NCI-H510A (cell line): Measurements from ENCODE around the gene TH.

Experiments used
- DNase-seq: peaks from one replicate; lab custom pipeline; 2025; lab: John Stamatoyannopoulos, UW

Gene TH

DNA sequence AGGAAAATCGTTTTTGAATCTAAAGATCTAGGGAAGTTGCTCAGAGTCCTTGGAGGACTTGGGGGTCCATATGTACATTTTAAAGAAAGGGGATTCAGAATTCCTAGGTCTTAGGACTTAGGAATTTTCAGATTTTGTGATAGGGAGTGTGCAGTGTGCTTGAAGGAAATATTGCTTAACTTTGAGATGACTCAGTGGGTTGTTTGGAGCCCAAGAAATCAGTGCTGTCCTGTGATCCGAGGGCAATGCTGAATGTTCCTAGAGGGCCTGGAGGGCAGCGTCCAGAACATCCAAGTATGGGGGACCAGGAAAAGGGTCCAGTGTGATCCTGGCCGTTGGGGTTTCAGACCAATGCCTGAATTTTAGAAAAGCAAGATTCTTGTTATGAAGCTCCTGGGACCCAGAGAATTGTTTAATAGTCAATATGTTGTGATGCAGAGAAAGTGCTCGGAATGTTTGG is 29.3 kb downstream of the TH start:
- no peak for DNase-seq

DNA sequence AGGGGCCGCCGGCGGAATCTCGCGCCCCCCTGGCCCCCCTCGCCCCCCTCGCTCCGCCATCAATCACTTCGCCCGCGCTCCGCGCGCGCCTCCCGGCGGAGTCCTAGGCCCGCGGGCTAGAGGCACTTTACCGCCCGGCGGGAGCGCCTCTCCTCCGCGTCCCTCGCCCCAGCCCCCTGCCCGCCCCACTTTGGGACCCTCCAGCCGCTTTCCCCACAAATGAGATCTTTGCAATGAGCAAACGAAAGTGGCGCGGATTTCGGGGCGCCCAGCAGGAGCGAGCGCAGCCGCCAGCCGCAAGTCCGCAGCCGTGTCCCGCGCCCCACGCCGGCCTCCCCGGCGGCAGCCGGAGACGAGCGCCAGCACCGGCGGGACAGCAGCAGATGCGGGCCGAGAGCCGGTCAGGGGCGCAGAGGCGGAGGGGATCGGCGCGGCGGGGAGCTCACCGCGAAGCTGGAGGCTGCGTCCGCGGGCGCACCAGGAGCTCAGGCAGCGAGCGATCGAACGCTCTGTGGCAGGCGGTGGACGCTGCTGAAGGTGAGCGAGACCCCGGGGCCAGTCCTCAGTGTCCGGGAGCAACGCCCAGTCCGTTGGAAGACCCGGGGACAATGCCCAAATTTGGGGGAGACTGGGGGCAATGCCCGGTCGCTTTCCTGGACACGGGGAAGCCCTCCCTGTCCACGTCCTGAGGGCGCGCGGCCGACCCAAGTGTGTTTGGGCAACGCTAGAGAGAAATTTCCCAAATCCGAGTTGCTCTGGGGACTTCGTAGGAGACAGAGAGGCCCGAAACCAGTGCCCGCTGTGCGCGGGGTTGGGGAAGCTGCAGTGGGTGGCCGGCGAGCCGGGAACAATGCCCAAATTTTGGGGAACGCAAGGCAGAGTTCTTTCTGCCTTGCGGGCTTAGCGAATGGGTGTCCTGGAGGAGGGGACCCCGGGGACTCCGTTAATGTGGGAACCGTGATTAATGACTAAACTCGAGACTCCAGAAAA is 30.9 kb downstream of the TH start:
- no peak for DNase-seq

DNA sequence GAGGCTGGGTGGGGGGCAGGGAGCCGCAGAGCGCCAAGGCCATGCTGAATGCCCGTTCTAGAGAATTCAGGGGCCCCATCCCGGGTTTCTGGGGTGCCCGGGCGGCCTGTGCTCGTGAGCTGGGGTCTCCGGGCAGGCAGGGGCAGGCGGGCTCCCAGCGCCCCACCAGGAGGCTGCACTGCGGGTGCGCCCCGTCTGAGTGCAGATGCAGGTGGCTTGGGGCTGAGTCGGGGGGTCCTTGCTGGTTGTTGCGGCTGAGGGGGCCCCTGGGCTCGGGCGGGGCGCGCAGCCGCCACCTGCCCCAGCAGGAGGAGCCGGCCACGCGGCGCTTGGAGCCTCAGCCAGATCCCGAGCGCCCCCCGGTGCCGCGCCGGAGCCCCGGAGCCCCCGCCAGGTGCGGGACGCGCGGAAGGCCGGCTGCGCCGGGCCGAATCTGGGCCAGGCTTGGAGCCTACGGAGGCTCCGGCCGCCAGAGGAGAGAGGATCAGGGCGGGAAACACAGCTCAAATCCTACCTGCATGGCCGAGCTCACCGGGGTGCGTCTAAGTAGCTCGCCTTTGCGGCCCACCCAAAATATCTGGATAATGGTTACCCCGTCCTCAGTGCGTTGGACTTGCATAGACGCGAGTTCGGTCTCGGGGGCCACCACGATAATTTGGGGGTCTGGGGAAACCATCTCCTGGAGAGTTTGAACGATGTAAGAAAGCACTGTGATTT is 31.8 kb downstream of the TH start:
- no peak for DNase-seq

DNA sequence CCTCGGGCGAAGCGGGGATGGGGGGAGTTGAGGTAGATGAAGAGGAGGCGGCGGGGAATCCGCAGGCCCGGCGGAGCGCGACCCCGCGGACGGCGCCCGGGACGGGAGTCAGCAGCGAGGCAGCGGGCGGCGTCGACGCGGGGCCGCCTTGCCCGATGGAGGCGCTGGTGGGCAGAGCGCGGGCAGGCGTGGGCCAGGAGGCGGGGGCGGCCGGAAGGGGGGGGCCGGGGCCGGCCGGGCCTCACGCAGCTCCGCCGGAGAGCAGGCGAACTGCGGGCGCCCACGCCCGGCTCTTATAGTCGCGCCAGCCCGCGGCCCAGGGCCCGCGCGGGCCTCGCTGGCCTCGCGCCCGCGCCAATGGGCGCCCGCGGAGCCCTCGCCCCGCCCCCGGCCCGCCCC is 32.5 kb downstream of the TH start, which contains the start of gene IGF2:
IGF2 (minus strand) TSS at position 267 of the 399 bp plus-strand sequence. CDS start 3,866 bp downstream, outside the sequence.
- no peak for DNase-seq

DNA sequence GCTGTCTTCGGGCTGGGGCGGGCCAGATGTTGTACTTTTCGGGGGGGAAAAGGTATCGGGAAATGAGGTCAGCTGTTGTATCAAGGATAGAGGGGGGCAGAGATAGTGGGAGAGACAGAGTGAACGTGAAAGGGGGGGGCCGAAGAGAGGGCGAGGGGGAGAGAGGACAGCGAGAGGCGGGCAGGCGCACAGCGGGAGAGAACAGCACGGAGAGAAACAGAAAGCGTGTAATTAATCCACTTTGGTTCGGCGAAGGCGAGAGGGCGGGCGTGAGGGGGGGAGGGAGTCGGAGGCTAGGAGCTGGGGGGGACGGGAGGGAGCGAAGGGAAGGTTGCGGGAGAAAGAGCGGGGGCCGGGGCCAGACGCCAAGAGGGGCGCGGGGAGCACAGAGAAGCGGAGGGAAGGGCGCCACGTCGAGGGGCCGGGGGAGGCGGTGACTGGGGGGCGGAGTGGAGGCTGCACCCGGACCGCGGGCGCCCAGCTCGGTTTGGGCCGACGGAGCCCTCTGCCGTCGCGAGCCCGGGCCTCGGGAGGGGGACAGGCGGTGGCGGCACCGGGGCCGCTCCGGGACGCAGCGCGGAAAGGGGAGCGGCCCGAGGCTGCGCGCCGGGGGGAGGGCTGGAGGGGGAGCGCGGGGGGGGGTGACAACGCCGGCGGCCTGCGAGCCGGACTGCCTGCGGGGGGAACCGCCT is 33.0 kb downstream of the TH start:
- no peak for DNase-seq

DNA sequence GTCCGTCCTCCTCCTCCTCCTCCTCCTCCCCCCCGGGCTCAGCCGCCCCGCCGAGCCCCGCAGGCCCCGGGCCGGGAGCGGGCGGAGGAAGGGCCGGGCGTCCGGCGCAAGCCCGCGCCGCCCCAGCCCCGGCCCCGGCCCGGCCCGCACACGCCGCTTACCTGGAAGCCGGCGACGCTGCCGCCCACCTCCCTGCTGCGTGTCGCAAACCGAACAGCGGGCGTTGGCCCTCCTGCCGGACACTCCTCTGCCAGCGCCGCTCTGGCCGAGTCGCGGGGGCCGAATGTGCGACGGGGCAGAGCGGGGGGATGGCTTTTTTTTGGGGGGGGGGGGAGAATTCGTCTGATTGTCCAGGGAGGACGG is 33.6 kb downstream of the TH start:
- DNase-seq: no peak

DNA sequence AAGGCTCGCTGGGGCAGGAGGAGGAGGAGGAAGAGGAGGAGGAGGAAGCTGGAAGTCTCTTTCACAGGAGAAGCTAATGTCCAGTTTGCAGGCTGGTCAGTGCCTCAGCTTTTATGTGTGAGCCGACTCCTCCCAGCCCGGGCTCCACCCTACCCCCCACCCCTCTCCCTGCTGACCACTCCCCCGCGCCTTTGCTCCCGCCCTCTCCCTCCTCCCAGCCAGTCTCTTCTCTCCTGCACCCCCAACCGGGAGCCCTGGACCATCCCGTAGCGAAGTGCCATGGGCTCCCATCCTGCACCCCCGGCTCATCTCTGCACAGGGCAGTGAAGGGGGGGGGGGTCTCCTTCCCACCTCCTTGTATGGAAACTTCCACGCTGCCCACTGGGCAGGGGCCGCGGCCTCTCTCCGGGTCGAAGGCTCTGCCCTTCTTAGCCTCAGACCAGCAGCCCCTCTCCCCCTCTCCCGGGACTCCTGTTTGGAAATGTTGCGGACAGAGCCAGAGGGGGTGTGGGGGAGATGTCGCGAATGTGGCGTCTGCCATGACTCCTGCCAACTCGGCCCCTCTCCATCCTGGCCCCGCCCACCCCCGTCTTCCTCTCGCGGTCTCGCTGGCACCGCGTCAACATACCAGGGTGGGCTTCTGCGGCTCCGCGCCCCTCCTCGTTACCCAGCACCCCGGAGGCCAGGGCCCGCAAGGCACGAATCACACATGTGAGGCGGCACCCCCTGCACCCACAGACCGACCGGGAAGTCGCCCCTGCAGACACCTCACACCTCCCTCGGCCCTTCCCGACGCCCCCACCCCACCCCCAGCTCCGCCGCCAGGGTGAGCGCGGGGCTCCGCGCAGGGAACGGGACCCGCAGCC is 34.2 kb downstream of the TH start:
- no peak for DNase-seq

DNA sequence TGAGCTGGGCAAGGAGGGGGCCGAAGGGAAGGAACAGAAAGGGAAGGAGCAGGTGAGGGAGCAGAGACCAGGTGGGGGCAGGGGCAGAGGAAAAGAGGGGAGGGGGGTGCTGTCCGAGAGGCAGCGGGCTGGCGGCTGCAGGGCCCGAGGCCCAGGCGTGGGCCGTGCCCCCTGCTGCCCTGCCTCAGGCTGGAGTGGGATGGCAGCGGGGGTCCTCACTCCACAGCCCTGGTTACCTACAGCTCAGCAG is 34.7 kb downstream of the TH start:
- no peak for DNase-seq

DNA sequence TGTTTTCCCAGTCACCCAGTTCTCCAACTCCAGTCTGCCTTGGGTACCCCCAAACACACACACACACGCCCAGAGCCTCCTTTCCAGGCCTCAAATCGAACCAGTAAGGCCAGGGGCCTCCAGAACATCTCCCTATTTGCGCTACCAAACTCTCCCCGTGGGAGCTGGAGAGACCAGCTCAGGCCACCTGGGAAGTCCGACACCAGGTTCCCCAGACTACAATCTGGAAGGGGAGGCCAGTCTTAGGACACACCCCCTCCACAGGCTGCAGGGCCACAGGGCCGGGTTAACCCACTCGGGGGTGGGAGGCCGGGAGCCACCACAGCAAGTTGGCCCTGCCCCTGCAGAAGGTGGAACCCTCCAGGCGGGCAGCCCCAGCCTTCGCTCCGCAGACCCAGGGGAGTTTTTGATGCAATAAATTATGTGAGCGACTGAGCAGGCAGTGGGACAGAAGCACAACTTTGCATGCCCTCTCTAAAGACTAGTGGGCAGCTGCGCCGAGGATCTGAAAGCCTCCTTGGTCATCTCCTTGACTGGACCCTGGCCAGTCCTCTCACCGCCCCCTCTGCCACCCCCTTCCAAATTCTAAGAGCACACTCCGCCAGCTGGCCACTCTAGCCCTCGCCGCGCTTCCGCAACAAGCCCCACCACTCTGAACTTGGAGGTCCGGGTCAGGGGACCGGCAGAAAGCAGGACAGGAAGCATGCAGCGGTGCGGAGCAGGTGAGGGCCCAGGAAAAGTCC is 35.2 kb downstream of the TH start:
- DNase-seq: no peak

DNA sequence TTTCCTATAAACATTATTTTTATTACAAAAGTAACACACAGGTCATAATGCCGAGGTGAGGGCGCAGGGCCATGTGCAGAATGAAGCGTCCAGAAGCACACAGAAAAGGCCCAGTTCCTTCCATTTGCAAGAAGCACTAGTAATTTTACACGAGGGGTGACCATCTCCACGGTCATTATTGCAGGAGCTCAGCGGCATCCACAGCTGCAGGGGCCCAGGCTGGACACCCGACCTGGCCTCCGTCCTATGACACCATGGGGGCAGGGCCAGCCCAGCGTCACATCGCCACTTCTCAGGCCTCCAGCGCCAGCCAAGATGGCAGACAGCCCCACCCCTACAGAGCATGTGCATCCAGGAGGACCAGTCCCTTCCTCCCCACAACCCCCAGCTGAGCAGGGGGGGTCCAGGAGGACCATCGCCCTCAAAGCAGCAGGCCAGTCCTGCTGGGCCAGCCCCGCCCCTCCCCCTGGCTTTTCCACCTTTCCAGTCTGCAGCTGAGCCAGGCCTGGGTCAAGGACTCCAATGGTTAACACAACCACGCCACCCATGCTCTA is 35.9 kb downstream of the TH start:
- DNase-seq: no peak

DNA sequence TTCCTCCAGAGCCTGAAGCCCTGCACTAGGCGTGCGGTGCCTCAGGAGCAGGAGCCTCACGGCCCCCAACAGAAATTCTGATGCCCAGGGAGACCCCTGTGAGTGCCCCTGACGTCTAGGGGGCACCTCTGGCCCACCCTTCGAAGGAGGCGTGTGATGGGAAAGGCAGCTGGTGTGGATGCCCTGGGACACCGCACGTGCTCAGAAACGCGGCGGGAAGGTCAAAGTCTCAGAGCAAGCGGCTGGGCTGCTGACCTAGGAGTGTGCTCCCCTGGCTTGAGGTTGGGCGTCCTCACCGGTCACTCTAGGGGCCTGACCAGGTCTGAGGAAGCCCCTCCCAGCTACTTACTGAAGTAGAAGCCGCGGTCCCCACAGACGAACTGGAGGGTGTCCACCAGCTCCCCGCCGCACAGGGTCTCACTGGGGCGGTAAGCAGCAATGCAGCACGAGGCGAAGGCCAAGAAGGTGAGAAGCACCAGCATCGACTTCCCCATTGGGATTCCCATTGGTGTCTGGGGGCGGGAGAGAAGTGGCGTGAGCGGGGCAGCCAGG is 36.5 kb downstream of the TH start:
- no peak for DNase-seq

DNA sequence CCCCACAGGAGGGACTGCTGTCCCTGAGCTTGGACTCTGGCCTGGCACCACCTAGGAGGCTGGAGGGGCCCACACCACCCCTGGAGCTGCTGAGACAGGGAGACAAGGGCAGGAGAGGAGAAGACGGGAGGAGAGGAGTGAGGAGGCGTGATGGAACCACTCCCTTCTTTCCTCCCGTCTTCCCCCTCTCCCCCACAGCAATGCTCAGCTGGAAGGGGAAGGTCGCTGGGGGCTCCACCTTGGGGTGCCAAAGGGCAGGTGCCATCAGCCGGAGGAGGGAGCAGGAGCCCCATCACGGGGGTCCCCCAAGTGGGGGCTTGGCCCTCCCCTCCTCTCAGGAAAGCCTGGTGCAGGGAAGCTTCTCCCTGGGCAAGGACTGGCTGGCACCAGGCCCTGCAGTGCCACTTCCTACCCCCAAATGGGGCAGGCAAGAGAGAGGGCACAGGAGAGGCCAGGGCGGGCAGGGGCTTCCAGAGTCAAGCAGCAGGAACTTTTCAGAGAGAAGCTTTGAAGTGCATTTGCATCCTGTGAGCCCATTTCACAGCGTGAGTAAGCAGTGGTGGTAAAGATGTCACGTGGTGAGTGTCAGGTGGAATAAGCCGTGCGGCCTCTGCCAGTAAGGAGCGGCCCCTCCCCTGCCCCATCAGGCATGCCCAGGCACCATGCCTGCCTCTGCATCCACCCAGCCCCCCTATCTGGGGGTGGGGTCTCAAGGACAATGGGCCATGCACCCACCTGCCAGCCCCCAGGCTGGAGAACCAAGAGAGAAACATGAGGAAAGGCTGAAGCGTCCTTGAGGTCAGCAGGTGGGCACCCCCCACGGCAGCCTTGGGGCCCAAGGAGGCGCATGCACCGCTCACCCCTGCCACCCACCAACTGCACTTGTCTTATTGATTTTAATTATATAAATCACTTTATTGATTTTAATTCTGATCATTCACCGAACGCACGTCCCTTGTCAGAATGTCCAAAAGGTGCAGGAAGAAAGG is 37.3 kb downstream of the TH start:
- DNase-seq: no peak

DNA sequence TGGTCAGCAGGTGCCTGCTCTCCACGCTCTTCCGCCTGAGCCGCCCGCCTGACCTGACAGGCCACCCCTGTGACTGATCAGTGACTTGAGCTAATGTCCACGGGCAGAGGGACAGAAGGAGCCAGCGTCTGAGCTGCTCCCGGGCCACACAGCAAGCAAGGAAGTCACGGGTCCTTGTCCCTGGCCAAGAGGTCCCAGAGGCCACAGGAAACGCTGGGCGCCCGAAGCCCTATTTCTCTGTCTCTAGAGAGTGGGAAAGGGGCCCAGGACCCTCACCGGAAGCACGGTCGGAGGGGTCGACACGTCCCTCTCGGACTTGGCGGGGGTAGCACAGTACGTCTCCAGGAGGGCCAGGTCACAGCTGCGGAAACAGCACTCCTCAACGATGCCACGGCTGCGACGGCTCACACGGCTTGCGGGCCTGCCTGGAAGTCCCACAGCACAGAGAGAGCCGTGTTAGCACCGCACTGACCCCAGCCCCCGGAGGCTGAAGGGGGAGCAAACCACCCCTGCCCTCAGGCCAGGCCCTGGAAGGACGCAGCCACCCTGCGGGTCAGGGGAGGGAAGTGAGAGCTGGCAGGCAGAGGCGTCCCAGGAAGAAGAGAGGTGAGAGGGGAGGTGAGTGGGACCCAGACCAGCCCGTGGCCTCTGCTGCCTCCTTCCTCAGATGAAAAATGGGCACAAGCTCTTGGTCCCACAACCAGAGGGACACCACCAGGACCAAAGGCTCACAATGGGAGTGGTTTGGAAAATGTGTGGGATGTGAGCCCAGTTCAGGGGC is 38.2 kb downstream of the TH start:
- DNase-seq: no peak

DNA sequence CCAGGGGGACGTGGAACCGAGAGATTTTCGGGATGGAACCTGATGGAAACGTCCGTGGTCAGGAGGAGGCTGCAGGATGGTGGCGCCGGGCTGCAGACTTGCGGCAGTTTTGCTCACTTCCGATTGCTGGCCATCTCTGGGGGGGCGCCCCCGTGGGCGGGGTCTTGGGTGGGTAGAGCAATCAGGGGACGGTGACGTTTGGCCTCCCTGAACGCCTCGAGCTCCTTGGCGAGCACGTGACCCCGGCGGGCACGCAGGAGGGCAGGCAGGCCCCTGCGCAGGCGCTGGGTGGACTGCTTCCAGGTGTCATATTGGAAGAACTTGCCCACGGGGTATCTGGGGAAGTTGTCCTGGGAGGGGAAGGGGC is 38.8 kb downstream of the TH start:
- DNase-seq: no peak

DNA sequence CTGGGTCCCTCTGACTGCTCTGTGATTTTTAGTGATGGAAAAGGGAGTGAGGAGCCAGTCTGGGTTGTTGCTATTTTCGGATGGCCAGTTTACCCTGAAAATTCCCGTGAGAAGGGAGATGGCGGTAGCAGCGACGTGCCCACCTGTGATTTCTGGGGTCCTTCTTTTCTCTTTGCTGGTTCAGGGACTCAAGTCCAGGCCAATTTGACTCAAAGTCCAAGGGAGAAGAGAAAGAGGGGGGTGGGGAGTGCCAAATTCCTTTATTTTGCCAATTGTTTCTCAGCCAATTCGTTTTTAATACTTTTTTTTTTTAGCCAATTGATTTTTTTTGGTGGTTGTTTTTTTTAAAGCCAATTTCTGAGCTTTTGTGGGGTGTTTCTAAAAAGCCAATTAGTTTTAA is 39.4 kb downstream of the TH start:
- no peak for DNase-seq

DNA sequence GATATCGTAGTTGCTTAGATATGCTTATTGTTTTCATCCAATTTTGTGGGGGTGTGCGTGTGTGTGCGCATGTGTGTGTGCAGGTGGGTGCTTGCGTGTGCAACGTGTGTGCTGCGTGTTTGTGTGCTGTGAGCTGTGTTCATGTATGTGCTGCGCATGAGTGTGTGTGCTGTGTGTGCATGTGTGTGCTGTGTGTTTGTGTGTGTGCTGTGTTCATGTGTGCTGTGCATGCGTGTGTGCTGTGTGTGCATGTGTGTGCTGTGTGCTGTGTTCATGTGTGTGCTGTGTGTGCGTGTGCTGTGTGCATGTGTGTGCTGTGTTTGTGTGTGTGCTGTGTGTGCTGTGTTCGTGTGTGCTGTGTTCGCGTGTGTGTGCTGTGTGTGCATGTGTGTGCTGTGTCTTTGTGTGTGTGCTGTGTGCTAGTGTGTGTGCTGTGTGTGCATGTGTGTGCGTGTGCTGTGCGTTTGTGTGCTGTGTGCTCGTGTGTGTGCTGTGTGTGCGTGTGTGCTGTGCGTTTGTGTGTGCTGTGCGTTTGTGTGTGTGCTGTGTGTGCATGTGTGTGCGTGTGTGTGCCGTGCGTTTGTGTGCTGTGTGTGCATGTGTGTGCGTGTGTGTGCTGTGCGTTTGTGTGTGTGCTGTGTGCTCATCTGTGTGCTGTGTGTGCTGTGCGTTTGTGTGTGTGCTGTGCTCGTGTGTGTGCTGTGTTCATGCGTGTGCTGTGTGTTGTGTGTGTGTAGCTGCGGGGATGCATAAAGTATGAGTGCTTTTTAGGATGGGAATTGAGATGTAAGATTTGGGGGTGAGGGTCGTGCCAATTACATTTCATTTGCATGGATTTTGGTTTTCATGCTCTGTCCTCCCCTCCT is 40.0 kb downstream of the TH start:
- no peak for DNase-seq

DNA sequence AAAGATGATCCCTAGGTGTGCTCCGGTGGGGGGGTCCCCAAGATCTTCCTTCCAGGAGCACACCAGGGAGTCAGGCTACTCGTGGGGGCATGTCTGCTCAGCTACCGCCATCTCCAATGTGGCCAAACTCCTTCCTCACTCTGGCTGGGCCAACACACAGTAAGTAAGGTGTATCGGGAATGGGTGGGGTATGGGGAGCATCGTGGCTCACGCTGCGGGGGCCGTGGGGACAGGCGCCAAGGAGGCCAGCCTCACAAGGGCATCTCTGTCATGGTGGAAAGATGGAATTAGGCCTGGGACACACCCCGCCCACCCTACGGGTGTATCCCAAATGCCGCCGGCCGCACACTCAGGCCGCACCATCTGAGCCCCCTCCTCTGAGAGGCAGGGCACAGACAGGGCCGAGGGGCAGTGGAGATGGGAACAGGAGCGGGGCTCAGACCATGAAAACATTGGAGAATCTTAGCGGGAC is 40.7 kb downstream of the TH start:
- no peak for DNase-seq
